HEK293T (cell line): ENCODE measurements around the gene RPAP3.

Source experiments
- CTCF ChIA-PET: fragments of 350-600 bp; formaldehyde crosslinking; extraction: SDS; loops from one replicate; lab custom pipeline; 2021; ENCODE audit warnings: antibody characterized with exemption, inconsistent platforms; lab: Yijun Ruan, JAX
- POLR2A ChIA-PET: fragments of 350-600 bp; formaldehyde crosslinking; extraction: SDS; loops from one replicate; lab custom pipeline; 2020; ENCODE audit warnings: antibody characterized with exemption, inconsistent platforms; lab: Yijun Ruan, JAX
- DNase-seq: peaks from one replicate; pipeline ENCODE4 v3.0.0; 2012; ENCODE audit warnings: mixed read lengths; ENCODE audit errors: extremely low spot score
- ARNT ChIP-seq: fragments of 450-650 bp; IDR thresholded peaks from 2 replicates; pipeline ENCODE4 v1.6.1; 2017; ENCODE audit warnings: mild to moderate bottlenecking
- BHLHE40 ChIP-seq: fragments of 450-650 bp; IDR thresholded peaks from 2 replicates; pipeline ENCODE4 v1.6.1; 2016; ENCODE audit warnings: mild to moderate bottlenecking, moderate library complexity, borderline replicate concordance
- CTBP1 ChIP-seq: fragments of 450-650 bp; IDR thresholded peaks from 2 replicates; pipeline ENCODE4 v1.6.1; 2016; ENCODE audit warnings: borderline replicate concordance
- ELF4 ChIP-seq: fragments of 450-650 bp; IDR thresholded peaks from 2 replicates; pipeline ENCODE4 v1.6.1; 2017; ENCODE audit warnings: antibody characterized with exemption
- FOXA1 ChIP-seq: fragments of 450-650 bp; IDR thresholded peaks from 2 replicates; pipeline ENCODE4 v1.6.1; 2016; ENCODE audit warnings: mild to moderate bottlenecking
- FOXK2 ChIP-seq: fragments of 450-650 bp; IDR thresholded peaks from 2 replicates; pipeline ENCODE4 v1.6.1; 2016; ENCODE audit warnings: mild to moderate bottlenecking
- FOXM1 ChIP-seq: fragments of 450-650 bp; IDR thresholded peaks from 2 replicates; pipeline ENCODE4 v1.6.1; 2017; ENCODE audit warnings: mild to moderate bottlenecking, borderline replicate concordance
- HDGF ChIP-seq: fragments of 450-650 bp; IDR thresholded peaks from 2 replicates; pipeline ENCODE4 v1.6.1; 2017; ENCODE audit warnings: antibody characterized with exemption, borderline replicate concordance
- L3MBTL2 ChIP-seq: fragments of 450-650 bp; conservative IDR thresholded peaks from 2 replicates; pipeline ENCODE4 v1.6.1; 2016; ENCODE audit warnings: mild to moderate bottlenecking
- LEF1 ChIP-seq: fragments of 450-650 bp; IDR thresholded peaks from 2 replicates; pipeline ENCODE4 v1.6.1; 2017; ENCODE audit warnings: mild to moderate bottlenecking, borderline replicate concordance
- NFRKB ChIP-seq: fragments of 450-650 bp; IDR thresholded peaks from 2 replicates; pipeline ENCODE4 v1.6.1; 2016; ENCODE audit warnings: mild to moderate bottlenecking, moderate library complexity
- PKNOX1 ChIP-seq: fragments of 450-650 bp; IDR thresholded peaks from 2 replicates; pipeline ENCODE4 v1.6.1; 2016
- SP1 ChIP-seq: fragments of 450-650 bp; IDR thresholded peaks from 2 replicates; pipeline ENCODE4 v1.6.1; 2017
- SUZ12 ChIP-seq: fragments of 450-650 bp; IDR thresholded peaks from 2 replicates; pipeline ENCODE4 v1.6.1; 2016; ENCODE audit warnings: mild to moderate bottlenecking
- TARDBP ChIP-seq: fragments of 450-650 bp; IDR thresholded peaks from 2 replicates; pipeline ENCODE4 v1.6.1; 2016
- ZNF384 ChIP-seq: fragments of 450-650 bp; IDR thresholded peaks from 2 replicates; pipeline ENCODE4 v1.6.1; 2016

RPAP3 gene

GRCh38 chr12:47741340-47741703, 35.5 kb upstream of the RPAP3 start:
- DNase-seq = no peak
- POLR2A ChIA-PET = interaction anchor here (0.9 kb wide), 1 partner anchor 35 kb away, joined by 3 read pairs; the partner anchor contains the start of gene RPAP3

GRCh38 chr12:47740606-47741339, 34.9 kb upstream of the RPAP3 start:
- POLR2A ChIA-PET = interaction anchor here (0.9 kb wide), 1 partner anchor 35 kb away, joined by 3 read pairs; the partner anchor contains the start of gene RPAP3
- no peak for DNase-seq

More at GRCh38 chr12:47741340-47741703, 35.5 kb upstream of the RPAP3 start:
- no peak for TF ChIP-seq SUZ12
- TF ChIP-seq FOXK2 = no peak
- TF ChIP-seq ARNT = no peak
- no peak for TF ChIP-seq L3MBTL2
- TF ChIP-seq TARDBP = no peak
- TF ChIP-seq ZNF384 = no peak
- no peak for TF ChIP-seq LEF1
- no peak for TF ChIP-seq CTBP1
- TF ChIP-seq FOXM1 = no peak
- no peak for TF ChIP-seq HDGF
- TF ChIP-seq FOXA1 = no peak
- TF ChIP-seq ELF4 = no peak
- no peak for TF ChIP-seq BHLHE40
- CTCF ChIA-PET = interaction anchor here (0.6 to 6.3 kb wide), 16 partner anchors 8 to 105 kb away, joined by 3 to 85 read pairs (median 6); partner anchors contain the start of genes ENDOU, RAPGEF3 and RPAP3

GRCh38 chr12:47739979-47740378, 34.1 kb upstream of the RPAP3 start:
- CTCF ChIA-PET = interaction anchor here (0.6 to 6.3 kb wide), 3 partner anchors 16 to 98 kb away, joined by 3 to 85 read pairs (median 3); no protein-coding TSS in a partner anchor

More at GRCh38 chr12:47740606-47741339, 34.9 kb upstream of the RPAP3 start:
- TF ChIP-seq FOXK2 (no peak), BHLHE40 (no peak), LEF1 (no peak)
- CTCF ChIA-PET = interaction anchor here (0.6 to 6.3 kb wide), 11 partner anchors 7 to 98 kb away, joined by 3 to 85 read pairs (median 5); partner anchors contain the start of gene RPAP3

GRCh38 chr12:47739297-47739696, 33.5 kb upstream of the RPAP3 start:
- TF ChIP-seq TARDBP (no peak), LEF1 (no peak), L3MBTL2 (no peak), BHLHE40 (no peak), ELF4 (no peak), NFRKB (no peak)
- POLR2A ChIA-PET = no interaction called here
- no peak for DNase-seq
- CTCF ChIA-PET = interaction anchor here (1.1 to 6.3 kb wide), 2 partner anchors 29 to 98 kb away, joined by 3 to 85 read pairs; no protein-coding TSS in a partner anchor

More at GRCh38 chr12:47739979-47740378, 34.1 kb upstream of the RPAP3 start:
- DNase-seq = no peak
- POLR2A ChIA-PET = no interaction called here
- TF ChIP-seq PKNOX1 (no peak), SUZ12 (no peak), HDGF (no peak), ELF4 (no peak), TARDBP (no peak), BHLHE40 (no peak), L3MBTL2 (no peak), FOXM1 (no peak), NFRKB (no peak), ARNT (no peak), FOXK2 (no peak), ZNF384 (no peak), FOXA1 (no peak), SP1 (no peak), LEF1 (no peak)

- ChIA-PET POLR2A (no interaction called here), CTCF (no interaction called here)
- no peak for TF ChIP-seq NFRKB
- no peak for TF ChIP-seq SUZ12
- no peak for TF ChIP-seq FOXM1
- TF ChIP-seq ELF4 = no peak
- no peak for TF ChIP-seq PKNOX1
- no peak for TF ChIP-seq BHLHE40
- no peak for TF ChIP-seq L3MBTL2
- no peak for TF ChIP-seq LEF1
- no peak for TF ChIP-seq ZNF384
- TF ChIP-seq SP1 = no peak
- TF ChIP-seq FOXA1 = no peak
- no peak for TF ChIP-seq ARNT
- TF ChIP-seq HDGF = no peak
- TF ChIP-seq CTBP1 = no peak
- no peak for TF ChIP-seq TARDBP
- TF ChIP-seq FOXK2 = no peak
- no peak for DNase-seq
Observed at GRCh38 chr12:47737936-47738594, 32.2 kb upstream of the RPAP3 start.

GRCh38 chr12:47736877-47737676, 31.2 kb upstream of the RPAP3 start:
- CTCF ChIA-PET = interaction anchor here (0.5 to 1.6 kb wide), 8 partner anchors 10 to 101 kb away, joined by 3 to 7 read pairs (median 4); partner anchors contain the start of gene RAPGEF3
- DNase-seq = no peak

More at GRCh38 chr12:47736877-47737676, 31.2 kb upstream of the RPAP3 start:
- no peak for TF ChIP-seq L3MBTL2
- no peak for TF ChIP-seq CTBP1
- no peak for TF ChIP-seq NFRKB
- TF ChIP-seq SP1 = no peak
- TF ChIP-seq BHLHE40 = no peak
- no peak for TF ChIP-seq FOXK2
- no peak for TF ChIP-seq ZNF384
- TF ChIP-seq FOXM1 = no peak
- no peak for TF ChIP-seq SUZ12
- no peak for TF ChIP-seq PKNOX1
- no peak for TF ChIP-seq HDGF
- TF ChIP-seq FOXA1 = no peak
- TF ChIP-seq ELF4 = no peak
- no peak for TF ChIP-seq ARNT
- TF ChIP-seq TARDBP = no peak
- no peak for TF ChIP-seq LEF1
- POLR2A ChIA-PET = no interaction called here
